ENCODE results near the gene JCAD. TPM values are rescaled to one million over a fixed set of nuclear protein-coding genes. Genes with fewer than 3 reads are reported as not detected.
A peak's percentile ranks its signal among the peaks of the same experiment; 100 is the strongest.

The JCAD gene
- total RNA-seq, 3 donors from 2014 or later (not counting 1 experiment from before 2014, with no cell fraction given), result 0.07 to 0.43 TPM; not detected in 1

DNA sequence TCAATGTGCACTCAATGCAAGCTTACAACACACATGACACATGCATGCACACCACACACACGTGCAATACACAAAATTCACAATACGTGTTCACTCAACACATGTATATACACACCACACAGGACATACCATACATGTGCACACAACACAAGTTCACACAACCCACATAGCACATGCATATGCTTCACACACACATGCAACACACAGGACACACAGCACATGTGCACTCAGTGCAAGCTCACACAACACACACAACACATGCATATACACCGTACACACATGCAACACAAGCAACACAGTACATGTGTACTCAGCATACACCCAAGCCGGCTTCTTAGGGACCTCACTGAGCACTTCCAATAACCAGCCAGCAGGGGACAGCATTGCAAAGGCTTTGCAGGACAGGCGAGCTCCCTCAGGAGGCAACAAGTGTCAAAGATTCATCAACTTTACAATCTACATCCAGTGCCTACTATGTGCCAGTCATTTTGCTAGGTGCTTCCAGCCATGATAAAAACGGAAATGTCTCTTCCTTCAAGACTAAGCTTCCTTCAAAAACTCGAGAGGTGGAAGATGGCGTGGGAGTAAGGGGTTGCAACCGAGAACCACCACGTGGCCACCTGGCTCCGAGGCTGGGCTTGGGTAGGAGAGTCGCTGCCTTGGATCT, 61.1 kb downstream of the JCAD start:
- 42% methylated on average over 12 of the region's 12 CpGs for WGBS (ENCODE audit: insufficient coverage)
- no peak overlapping the region for H3K27ac Mint-ChIP-seq
- Histone ChIP-seq H3K36me3 (ENCODE audit: control insufficient read depth, insufficient read depth, low read length) (no peaks in the 10 kb centered on the region), H3K4me3 (ENCODE audit: low read length) (no peak overlapping the region), H3K27me3 (ENCODE audit: control insufficient read depth, insufficient read depth, low read length) (peaks cover 2% of the 10 kb centered on the region), H3K9me3 (ENCODE audit: control insufficient read depth, insufficient read depth, low read length) (no peaks in the 10 kb centered on the region), H3K4me1 (ENCODE audit: control insufficient read depth, insufficient read depth, low read length) (no peaks in the 10 kb centered on the region), H3K27ac (ENCODE audit: low read length) (no peak overlapping the region)
- no peaks in the 10 kb centered on the region for H3K36me3 Mint-ChIP-seq
- peak; percentile 86 to 98 (median 93) for ATAC-seq
- H3K9me3 Mint-ChIP-seq, result no peaks in the 10 kb centered on the region
- intact Hi-C loops (cut with micrococcal nuclease), result loop anchor here (1.0 to 10.0 kb wide), 2 partner anchors 243 to 397 kb away; no protein-coding TSS in a partner anchor
- H3K4me1 Mint-ChIP-seq, result peaks cover 0 to 16% of the 10 kb centered on the region in 2 donors
- peaks cover 48 to 68% of the 10 kb centered on the region in 2 donors for H3K27me3 Mint-ChIP-seq (ENCODE audit: low read depth in 2 of 2)
- DNase-seq, result peak; percentile 70 to 90
- no peak overlapping the region for H3K4me3 Mint-ChIP-seq
- TF ChIP-seq, protein P1, sequence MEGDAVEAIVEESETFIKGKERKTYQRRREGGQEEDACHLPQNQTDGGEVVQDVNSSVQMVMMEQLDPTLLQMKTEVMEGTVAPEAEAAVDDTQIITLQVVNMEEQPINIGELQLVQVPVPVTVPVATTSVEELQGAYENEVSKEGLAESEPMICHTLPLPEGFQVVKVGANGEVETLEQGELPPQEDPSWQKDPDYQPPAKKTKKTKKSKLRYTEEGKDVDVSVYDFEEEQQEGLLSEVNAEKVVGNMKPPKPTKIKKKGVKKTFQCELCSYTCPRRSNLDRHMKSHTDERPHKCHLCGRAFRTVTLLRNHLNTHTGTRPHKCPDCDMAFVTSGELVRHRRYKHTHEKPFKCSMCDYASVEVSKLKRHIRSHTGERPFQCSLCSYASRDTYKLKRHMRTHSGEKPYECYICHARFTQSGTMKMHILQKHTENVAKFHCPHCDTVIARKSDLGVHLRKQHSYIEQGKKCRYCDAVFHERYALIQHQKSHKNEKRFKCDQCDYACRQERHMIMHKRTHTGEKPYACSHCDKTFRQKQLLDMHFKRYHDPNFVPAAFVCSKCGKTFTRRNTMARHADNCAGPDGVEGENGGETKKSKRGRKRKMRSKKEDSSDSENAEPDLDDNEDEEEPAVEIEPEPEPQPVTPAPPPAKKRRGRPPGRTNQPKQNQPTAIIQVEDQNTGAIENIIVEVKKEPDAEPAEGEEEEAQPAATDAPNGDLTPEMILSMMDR (IDR thresholded peaks at IDR 0.05), result peak; percentile 96

DNA sequence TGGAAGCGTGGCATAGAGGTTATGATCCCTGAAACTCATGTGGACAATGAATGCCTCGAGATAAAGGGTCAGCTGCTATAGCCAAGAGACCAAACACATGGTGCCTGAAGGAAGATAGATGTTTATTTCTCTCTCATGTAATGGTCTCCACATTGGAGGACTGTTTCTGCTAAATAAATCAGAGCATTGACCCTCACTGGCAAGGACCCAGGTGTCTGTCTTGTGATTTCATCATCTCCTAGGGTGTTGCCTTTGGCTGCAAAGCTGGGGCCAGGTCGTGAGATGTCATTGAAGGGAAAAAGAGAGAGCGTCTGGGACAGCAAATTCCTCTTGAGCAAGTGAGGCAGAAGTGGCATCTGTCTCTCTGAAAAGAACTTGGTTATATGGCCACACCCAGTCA, 64.6 kb downstream of the JCAD start:
- H3K4me3 ChIP-seq (ENCODE audit: low read length), result no peak overlapping the region
- intact Hi-C loops (cut with micrococcal nuclease), result loop anchor here (10.0 kb wide), 1 partner anchor 400 kb away; no protein-coding TSS in a partner anchor
- H3K27me3 Mint-ChIP-seq (ENCODE audit: low read depth in 2 of 2), result peaks cover 48 to 65% of the 10 kb centered on the region in 2 donors
- H3K36me3 ChIP-seq (ENCODE audit: control insufficient read depth, insufficient read depth, low read length), result no peaks in the 10 kb centered on the region
- ATAC-seq (no peak), DNase-seq (no peak)
- H3K36me3 Mint-ChIP-seq, result no peaks in the 10 kb centered on the region
- H3K27ac ChIP-seq (ENCODE audit: low read length), result no peak overlapping the region
- H3K4me1 ChIP-seq (ENCODE audit: control insufficient read depth, insufficient read depth, low read length), result no peaks in the 10 kb centered on the region
- TF ChIP-seq, protein P1 (IDR thresholded peaks at IDR 0.05), result no peak
- H3K4me3 Mint-ChIP-seq, result no peak overlapping the region
- WGBS (ENCODE audit: insufficient coverage), result 74% methylated on average over 4 of the region's 4 CpGs
- no peaks in the 10 kb centered on the region for H3K27me3 ChIP-seq (ENCODE audit: control insufficient read depth, insufficient read depth, low read length)
- H3K4me1 Mint-ChIP-seq, result peaks cover 0 to 6% of the 10 kb centered on the region in 2 donors
- no peaks in the 10 kb centered on the region for H3K9me3 ChIP-seq (ENCODE audit: control insufficient read depth, insufficient read depth, low read length)
- H3K9me3 Mint-ChIP-seq, result no peaks in the 10 kb centered on the region
- no peak overlapping the region for H3K27ac Mint-ChIP-seq

GRCh38 chr10:29993319-29993915, 66.0 kb downstream of the JCAD start:
- H3K27ac Mint-ChIP-seq, result no peak overlapping the region
- DNase-seq (no peak), ATAC-seq (no peak)
- H3K27me3 Mint-ChIP-seq (ENCODE audit: low read depth in 2 of 2), result peaks cover 43 to 66% of the 10 kb centered on the region in 2 donors
- H3K27me3 ChIP-seq (ENCODE audit: control insufficient read depth, insufficient read depth, low read length), result no peaks in the 10 kb centered on the region
- H3K4me3 Mint-ChIP-seq, result no peak overlapping the region
- H3K4me3 ChIP-seq (ENCODE audit: low read length), result no peak overlapping the region
- no peaks in the 10 kb centered on the region for H3K9me3 ChIP-seq (ENCODE audit: control insufficient read depth, insufficient read depth, low read length)
- H3K36me3 ChIP-seq (ENCODE audit: control insufficient read depth, insufficient read depth, low read length), result no peaks in the 10 kb centered on the region
- H3K9me3 Mint-ChIP-seq, result no peaks in the 10 kb centered on the region
- TF ChIP-seq, protein P1 (IDR thresholded peaks at IDR 0.05), result no peak
- no peaks in the 10 kb centered on the region for H3K36me3 Mint-ChIP-seq
- peaks cover 0 to 4% of the 10 kb centered on the region in 2 donors for H3K4me1 Mint-ChIP-seq
- H3K27ac ChIP-seq (ENCODE audit: low read length), result no peak overlapping the region
- H3K4me1 ChIP-seq (ENCODE audit: control insufficient read depth, insufficient read depth, low read length), result no peaks in the 10 kb centered on the region
- intact Hi-C loops (cut with micrococcal nuclease), result loop anchor here (10.0 kb wide), 1 partner anchor 401 kb away; no protein-coding TSS in a partner anchor
- 92% methylated on average over 18 of the region's 18 CpGs for WGBS (ENCODE audit: insufficient coverage)
